Right hindlimb (tissue), 1 donor: ENCODE data around the gene CDC34.

Experiments
- DNase-seq: peaks from one replicate; pipeline ENCODE4 v3.0.0-alpha.2; 2018

CDC34 gene

DNA sequence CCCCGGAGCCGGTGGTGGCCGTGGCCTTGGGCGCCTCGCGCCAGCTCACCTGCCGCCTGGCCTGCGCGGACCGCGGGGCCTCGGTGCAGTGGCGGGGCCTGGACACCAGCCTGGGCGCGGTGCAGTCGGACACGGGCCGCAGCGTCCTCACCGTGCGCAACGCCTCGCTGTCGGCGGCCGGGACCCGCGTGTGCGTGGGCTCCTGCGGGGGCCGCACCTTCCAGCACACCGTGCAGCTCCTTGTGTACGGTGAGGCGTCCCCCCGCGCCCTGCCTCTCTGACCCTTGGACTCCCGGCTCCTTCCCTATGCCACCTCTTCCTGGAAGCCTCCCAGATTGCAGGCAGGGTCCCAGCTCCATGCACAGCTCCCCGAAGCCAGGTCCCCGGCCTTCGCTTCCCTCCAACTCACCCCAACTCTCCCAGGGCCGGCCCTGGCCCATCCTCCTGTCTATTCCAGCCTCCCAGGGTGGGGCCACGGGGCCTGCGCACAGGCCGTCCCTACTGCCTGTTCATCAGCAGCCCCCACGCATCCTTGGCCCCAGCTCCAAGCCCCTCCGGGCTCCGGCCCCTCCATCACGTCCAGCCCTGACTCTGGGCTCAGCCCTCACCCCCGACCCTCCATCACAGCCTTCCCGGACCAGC, 33.6 kb upstream of the CDC34 start:
- DNase-seq, result no peak

DNA sequence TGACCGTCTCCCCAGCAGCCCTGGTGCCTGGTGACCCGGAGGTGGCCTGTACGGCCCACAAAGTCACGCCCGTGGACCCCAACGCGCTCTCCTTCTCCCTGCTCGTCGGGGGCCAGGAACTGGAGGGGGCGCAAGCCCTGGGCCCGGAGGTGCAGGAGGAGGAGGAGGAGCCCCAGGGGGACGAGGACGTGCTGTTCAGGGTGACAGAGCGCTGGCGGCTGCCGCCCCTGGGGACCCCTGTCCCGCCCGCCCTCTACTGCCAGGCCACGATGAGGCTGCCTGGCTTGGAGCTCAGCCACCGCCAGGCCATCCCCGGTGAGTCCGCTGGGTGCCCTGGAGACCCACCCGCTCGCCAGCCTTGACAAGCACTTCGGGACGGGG, 33.1 kb upstream of the CDC34 start:
- DNase-seq, result no peak

GRCh38 chr19:498977-499623, 32.5 kb upstream of the CDC34 start:
- DNase-seq, result no peak

DNA sequence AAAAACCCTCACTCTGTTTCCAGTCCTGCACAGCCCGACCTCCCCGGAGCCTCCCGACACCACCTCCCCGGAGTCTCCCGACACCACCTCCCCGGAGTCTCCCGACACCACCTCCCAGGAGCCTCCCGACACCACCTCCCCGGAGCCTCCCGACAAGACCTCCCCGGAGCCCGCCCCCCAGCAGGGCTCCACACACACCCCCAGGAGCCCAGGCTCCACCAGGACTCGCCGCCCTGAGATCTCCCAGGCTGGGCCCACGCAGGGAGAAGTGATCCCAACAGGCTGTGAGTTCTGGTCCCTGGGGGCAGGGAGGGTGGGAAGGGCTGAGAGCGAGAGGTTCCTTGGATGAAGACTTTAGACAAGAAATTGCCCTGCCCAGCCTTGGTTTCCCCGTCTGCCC, 29.9 kb upstream of the CDC34 start:
- DNase-seq, result peak; percentile 21

GRCh38 chr19:504616-505015, 26.9 kb upstream of the CDC34 start:
- no peak for DNase-seq

DNA sequence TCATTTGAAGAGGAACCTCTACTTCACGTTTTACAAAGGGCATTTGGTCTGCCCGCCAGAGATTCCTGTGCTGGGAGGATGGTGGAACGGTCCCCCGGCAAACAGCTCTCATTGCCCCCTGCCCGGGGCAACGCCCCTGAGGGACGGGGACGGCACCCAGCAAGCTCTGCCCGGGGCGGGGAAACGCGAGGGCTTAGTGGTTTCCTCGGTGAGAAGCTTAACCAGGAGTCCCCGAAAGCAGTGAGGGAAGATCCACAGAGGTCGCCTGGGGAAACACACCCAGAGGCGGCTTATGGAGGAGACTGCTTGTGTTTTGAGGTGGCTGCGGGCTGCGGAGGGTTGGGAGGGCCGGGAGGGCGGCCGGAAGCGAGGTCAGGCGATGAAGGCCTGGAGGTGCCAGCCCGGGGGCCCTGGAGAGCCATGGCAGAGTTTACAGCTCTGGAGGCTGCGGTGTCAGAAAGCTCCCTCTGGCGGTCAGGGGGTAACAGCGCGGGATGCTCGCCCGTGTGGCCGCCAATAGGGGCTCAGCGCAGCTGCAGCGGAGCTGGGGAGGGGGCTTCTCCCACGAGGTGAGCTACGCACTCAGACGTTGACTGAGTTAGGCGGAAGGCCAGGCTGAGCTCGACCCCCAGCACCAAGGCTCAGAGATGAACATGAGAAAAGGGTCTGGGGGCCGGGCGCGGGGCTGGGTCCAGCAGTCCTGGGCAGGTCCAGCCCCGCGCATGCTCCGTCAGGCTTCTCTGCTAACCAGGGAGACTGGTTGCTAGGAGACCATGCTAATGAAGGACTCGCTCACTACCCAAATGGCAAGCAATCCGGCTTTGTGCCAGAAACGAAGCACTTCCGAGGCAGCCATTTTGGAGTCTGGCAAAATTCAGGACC, 24.9 kb upstream of the CDC34 start:
- peak; percentile 99 for DNase-seq

DNA sequence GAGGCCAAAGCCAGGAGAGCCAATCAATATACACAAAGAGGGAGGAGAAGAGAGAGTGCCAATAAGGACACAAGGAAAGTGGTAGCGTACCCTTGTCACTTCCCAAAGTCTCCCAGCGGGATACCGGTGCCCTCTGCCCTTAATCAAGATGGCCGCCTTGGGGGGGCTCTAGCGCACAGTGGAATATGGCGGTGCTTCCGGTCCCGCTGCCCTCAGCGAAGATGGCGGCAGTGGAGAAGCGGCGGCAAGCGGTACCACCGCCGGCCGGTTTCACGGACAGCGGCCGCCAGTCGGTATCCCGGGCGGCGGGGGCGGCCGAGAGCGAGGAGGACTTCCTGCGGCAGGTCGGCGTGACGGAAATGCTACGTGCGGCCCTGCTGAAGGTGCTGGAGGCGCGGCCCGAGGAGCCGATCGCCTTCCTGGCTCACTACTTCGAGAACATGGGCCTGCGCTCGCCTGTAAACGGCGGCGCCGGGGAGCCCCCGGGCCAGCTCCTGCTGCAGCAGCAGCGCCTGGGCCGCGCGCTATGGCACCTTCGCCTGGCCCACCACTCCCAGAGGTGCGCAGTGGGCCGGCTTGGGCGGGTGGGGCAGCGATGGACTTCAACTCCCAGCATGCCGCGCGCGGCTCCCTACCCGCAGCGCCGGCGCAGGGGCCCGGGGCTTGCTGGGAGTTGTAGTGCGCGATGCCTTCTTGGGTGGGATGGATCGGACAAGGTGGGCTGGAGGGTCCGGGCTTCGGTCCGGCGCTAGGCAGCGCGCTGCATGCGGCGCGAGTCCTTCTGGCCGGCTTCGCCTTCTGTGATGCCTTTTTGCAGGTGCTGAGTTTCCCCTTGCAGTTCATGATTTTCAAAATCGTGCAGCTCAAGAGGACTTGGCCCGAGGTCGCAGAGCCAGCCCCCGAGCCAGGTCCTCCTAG, 24.0 kb upstream of the CDC34 start, which contains the start of gene TPGS1:
TSS of gene TPGS1 (plus strand) at position 212 of the 918 bp plus-strand sequence. CDS start at position 222, 10 bp downstream.
- peak; percentile 85 for DNase-seq

GRCh38 chr19:508204-509150, 23.1 kb upstream of the CDC34 start:
- DNase-seq, result peak; percentile 39

- peak; percentile 83 for DNase-seq
These were observed 20.9 kb upstream of the CDC34 start for GRCh38 chr19:510606-511100.

- peak; percentile 75 for DNase-seq
These were observed 20.3 kb upstream of the CDC34 start for GRCh38 chr19:511101-511851.

DNA sequence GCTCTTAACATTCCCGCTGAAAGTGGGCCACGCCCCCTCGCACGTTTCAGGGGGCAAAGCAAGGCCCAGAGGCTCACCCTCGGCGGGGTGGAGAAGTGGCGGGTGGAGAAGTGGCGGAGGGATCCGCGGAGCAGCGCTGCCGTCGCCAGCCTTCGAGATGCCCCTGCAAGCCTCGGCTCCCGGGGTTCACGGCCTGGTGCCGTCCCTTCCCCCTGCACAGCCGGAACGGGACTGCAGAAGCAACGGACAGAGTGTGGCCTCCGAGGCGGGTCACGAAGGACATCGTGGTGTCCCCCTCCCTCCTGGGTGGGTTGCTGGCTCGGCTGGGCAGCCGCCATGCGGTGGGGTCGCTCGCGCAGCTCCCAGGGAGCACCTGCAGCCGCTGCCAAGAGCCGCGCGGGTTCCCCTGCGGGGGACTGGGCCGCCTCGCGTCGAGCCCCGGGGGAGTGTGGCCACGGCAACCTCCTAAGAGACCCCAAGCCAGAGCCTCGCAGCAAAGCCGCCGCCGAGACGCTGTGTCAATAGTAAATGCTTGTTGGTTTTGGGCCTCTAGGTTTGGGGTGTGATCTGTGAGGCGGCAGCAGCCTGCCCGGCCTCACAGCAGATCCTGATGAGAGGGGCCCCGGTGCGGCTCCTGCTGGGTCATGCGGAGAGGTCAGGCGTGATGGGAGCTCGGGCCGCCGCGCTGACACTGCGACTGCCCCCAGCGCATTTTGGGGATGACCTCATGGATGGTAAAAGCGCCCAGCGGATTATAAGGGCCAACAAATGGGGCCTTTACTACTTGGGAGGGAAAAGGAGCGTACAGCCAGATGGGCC, 18.8 kb upstream of the CDC34 start:
- peak; percentile 44 for DNase-seq

DNA sequence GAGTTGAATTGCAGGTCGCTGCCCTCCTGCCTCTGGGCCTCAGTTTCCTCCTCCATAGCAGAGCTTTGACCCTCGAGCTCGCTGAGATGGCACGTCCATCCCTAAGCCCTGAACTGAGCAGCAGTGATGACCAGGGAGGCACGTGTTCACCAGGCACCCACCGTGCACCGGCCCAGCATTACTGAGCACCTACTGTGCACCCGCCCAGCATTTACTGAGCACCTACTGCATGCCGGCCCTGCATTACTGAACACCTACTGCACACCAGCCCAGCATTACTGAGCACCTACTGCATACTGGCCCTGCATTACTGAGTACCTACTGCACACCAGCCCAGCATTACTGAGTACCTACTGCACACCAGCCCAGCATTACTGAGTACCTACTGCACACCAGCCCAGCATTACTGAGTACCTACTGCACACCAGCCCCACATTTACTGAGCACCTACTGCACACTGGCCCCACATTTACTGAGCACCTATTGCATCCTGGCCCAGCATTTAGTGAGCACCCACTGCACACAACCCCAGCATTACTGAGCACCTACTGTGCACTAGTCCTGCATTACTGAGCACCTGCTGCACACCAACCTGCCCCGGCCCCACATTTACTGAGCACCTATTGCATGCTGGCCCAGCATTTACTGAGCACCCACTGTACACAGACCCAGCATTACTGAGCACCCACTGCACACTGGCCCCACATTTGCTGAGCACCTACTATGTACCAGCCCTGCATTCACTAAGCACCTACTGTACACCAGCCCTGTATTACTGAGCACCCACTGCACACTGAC, 18.0 kb upstream of the CDC34 start:
- DNase-seq, result no peak

- DNase-seq, result peak; percentile 15
These were observed 17.3 kb upstream of the CDC34 start for GRCh38 chr19:514166-514663.

- peak; percentile 96 for DNase-seq
These were observed 13.6 kb upstream of the CDC34 start for GRCh38 chr19:517721-518597.

DNA sequence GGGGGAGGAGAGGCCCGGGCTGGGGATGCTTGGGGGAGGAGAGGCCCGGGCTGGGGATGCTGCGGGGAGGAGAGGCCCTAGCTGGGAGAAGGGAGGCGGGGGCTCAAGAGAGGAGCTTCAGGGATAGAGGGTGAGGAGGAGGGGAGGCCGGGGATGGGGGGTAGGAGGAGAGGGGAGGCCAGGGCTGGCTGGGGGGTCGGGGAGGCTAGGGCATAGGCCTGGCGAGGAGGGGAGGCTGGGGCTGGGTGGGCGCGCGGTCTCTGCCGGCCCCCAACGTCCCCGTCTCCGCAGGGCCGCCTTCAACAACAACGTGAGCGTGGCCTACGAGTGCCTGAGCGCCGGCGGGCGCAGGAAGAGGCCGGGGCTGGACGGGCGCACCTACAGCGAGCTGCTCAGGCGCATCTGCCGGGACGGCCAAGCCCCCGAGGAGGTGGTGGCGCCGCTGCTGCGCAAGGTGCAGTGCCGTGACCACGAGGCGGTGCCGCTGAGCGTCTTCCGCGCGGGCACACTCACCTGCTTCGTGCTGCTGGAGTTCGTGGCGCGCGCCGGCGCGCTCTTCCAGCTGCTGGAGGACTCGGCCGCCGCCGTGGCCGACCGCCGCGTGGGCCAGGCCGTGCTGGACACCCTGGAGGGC, 12.8 kb upstream of the CDC34 start:
- no peak for DNase-seq

- no peak for DNase-seq
These were observed 12.1 kb upstream of the CDC34 start for GRCh38 chr19:519449-519865.

- peak; percentile 17 for DNase-seq
These were observed 8.8 kb upstream of the CDC34 start for GRCh38 chr19:522726-523125.
